HCT116 (cell line): Measurements from ENCODE around the gene TRIM65.

Experiments
- EGR1 ChIP-seq: IDR thresholded peaks from 2 replicates; pipeline ENCODE4 v1.6.1; 2012; ENCODE audit warnings: low read depth
- POLR2A ChIP-seq: IDR thresholded peaks from 2 replicates; pipeline ENCODE4 v1.7.0; 2011; ENCODE audit warnings: borderline replicate concordance; ENCODE audit not compliant: insufficient read depth, insufficient read length; ENCODE audit errors: extremely low read depth
- RAD21 ChIP-seq: IDR thresholded peaks from 2 replicates; pipeline ENCODE4 v1.6.1; 2012; ENCODE audit warnings: low read depth, mild to moderate bottlenecking
- SIN3A ChIP-seq: IDR thresholded peaks from 2 replicates; pipeline ENCODE4 v1.6.1; 2012; ENCODE audit warnings: low read depth
- SP1 ChIP-seq: IDR thresholded peaks from 2 replicates; pipeline ENCODE4 v1.6.1; 2012; ENCODE audit warnings: low read depth
- SRF ChIP-seq: IDR thresholded peaks from 2 replicates; pipeline ENCODE4 v1.6.1; 2012; ENCODE audit warnings: low read depth
- TF ChIP-seq, protein P1 (sequence below), 3 experiments: fragments of 200-600 bp in 1 of 3; sonication (generic) in 1 of 3; IDR thresholded peaks in 2 of 3; conservative IDR thresholded peaks in 1 of 3; 2 replicates each; pipeline ENCODE4 v1.5.1; 2012 to 2017; ENCODE audit warnings: low read depth in 2 of 3, low read length in 2 of 3, antibody characterized with exemption in 1 of 3, borderline replicate concordance in 1 of 3, control low read depth in 1 of 3, mild to moderate bottlenecking in 1 of 3, mixed read lengths in 1 of 3, mixed run types in 1 of 3, moderate library complexity in 1 of 3; ENCODE audit not compliant: insufficient read depth in 1 of 3
- TF ChIP-seq, protein P2 (sequence below): IDR thresholded peaks from 2 replicates; pipeline ENCODE4 v1.6.1; 2012; ENCODE audit warnings: low read depth
- TF ChIP-seq, protein P3 (sequence below): IDR thresholded peaks from 2 replicates; pipeline ENCODE4 v1.6.1; 2012
- TF ChIP-seq, protein P4 (sequence below): IDR thresholded peaks from 2 replicates; pipeline ENCODE4 v1.6.1; 2011; ENCODE audit warnings: mild to moderate bottlenecking, low read length, moderate library complexity; ENCODE audit not compliant: insufficient replicate concordance; ENCODE audit errors: extremely low read depth
- TF ChIP-seq, protein P5 (sequence below): IDR thresholded peaks from 2 replicates; pipeline ENCODE4 v1.6.1; 2012

DNA sequence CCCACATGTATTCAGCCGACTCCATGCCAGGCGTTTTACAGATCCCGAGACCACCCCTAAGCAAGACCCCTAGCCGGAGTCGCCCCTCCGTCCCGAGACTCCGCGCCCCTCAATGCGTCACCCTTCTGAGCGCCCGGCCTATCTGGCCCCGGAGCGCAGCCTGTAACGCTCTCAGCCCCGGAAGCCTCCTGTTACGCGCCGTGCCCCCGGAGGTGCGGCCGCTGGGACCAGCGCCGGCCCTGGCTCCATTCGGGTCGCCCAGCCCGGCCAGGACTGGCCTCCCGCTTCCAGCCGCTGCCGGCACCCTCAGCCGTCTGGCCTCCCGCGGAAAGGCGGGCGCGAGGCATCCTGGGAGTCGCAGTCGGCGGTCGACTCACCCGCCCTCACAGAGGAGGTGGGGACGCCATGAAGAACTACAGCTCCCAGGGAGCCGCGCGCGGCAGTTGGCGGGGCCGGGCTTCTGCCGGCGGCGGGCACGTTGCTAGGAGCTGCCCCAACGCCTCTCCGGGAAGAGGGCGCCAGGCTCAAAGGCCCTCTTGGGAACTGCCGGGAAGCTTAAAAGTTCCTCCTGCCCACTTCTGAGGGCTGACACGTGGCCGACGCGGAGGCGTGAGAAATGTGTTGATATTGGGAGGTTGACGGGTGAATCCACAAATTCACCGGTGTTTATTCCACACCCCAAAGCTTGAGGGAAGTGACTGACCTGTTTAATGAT, 44.1 kb upstream of the TRIM65 start, which contains the start of gene FBF1:
- TF ChIP-seq, protein P1, sequence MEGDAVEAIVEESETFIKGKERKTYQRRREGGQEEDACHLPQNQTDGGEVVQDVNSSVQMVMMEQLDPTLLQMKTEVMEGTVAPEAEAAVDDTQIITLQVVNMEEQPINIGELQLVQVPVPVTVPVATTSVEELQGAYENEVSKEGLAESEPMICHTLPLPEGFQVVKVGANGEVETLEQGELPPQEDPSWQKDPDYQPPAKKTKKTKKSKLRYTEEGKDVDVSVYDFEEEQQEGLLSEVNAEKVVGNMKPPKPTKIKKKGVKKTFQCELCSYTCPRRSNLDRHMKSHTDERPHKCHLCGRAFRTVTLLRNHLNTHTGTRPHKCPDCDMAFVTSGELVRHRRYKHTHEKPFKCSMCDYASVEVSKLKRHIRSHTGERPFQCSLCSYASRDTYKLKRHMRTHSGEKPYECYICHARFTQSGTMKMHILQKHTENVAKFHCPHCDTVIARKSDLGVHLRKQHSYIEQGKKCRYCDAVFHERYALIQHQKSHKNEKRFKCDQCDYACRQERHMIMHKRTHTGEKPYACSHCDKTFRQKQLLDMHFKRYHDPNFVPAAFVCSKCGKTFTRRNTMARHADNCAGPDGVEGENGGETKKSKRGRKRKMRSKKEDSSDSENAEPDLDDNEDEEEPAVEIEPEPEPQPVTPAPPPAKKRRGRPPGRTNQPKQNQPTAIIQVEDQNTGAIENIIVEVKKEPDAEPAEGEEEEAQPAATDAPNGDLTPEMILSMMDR (IDR thresholded peaks at IDR 0.05 in 2 of 3, conservative IDR thresholded peaks at IDR 0.05 in 1 of 3; ENCODE audit: borderline replicate concordance in 1 of 3, insufficient read depth in 1 of 3, low read depth in 2 of 3, low read length in 2 of 3), result no peak
- TF ChIP-seq SIN3A, result peak; percentile 99
- TF ChIP-seq EGR1, result peak; percentile 86
- TF ChIP-seq POLR2A, result peak; percentile 97
- TF ChIP-seq SP1, result peak; percentile 77
- TF ChIP-seq, protein P2, sequence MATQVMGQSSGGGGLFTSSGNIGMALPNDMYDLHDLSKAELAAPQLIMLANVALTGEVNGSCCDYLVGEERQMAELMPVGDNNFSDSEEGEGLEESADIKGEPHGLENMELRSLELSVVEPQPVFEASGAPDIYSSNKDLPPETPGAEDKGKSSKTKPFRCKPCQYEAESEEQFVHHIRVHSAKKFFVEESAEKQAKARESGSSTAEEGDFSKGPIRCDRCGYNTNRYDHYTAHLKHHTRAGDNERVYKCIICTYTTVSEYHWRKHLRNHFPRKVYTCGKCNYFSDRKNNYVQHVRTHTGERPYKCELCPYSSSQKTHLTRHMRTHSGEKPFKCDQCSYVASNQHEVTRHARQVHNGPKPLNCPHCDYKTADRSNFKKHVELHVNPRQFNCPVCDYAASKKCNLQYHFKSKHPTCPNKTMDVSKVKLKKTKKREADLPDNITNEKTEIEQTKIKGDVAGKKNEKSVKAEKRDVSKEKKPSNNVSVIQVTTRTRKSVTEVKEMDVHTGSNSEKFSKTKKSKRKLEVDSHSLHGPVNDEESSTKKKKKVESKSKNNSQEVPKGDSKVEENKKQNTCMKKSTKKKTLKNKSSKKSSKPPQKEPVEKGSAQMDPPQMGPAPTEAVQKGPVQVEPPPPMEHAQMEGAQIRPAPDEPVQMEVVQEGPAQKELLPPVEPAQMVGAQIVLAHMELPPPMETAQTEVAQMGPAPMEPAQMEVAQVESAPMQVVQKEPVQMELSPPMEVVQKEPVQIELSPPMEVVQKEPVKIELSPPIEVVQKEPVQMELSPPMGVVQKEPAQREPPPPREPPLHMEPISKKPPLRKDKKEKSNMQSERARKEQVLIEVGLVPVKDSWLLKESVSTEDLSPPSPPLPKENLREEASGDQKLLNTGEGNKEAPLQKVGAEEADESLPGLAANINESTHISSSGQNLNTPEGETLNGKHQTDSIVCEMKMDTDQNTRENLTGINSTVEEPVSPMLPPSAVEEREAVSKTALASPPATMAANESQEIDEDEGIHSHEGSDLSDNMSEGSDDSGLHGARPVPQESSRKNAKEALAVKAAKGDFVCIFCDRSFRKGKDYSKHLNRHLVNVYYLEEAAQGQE, result no peak
- TF ChIP-seq SRF, result peak; percentile 58
- TF ChIP-seq, protein P3, sequence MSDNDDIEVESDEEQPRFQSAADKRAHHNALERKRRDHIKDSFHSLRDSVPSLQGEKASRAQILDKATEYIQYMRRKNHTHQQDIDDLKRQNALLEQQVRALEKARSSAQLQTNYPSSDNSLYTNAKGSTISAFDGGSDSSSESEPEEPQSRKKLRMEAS, result peak; percentile 99
- no peak for TF ChIP-seq RAD21
- TF ChIP-seq, protein P4, sequence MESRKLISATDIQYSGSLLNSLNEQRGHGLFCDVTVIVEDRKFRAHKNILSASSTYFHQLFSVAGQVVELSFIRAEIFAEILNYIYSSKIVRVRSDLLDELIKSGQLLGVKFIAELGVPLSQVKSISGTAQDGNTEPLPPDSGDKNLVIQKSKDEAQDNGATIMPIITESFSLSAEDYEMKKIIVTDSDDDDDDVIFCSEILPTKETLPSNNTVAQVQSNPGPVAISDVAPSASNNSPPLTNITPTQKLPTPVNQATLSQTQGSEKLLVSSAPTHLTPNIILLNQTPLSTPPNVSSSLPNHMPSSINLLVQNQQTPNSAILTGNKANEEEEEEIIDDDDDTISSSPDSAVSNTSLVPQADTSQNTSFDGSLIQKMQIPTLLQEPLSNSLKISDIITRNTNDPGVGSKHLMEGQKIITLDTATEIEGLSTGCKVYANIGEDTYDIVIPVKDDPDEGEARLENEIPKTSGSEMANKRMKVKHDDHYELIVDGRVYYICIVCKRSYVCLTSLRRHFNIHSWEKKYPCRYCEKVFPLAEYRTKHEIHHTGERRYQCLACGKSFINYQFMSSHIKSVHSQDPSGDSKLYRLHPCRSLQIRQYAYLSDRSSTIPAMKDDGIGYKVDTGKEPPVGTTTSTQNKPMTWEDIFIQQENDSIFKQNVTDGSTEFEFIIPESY, result peak; percentile 68
- TF ChIP-seq, protein P5, sequence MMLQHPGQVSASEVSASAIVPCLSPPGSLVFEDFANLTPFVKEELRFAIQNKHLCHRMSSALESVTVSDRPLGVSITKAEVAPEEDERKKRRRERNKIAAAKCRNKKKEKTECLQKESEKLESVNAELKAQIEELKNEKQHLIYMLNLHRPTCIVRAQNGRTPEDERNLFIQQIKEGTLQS, result no peak
